ENCODE measurements around the gene ATP6V0A4.
"Not testable (repeated sequence)": the region's sequence is repeated elsewhere in the genome, so short reads cannot be mapped to it uniquely, and the experiment has no call there.

The ATP6V0A4 gene

DNA sequence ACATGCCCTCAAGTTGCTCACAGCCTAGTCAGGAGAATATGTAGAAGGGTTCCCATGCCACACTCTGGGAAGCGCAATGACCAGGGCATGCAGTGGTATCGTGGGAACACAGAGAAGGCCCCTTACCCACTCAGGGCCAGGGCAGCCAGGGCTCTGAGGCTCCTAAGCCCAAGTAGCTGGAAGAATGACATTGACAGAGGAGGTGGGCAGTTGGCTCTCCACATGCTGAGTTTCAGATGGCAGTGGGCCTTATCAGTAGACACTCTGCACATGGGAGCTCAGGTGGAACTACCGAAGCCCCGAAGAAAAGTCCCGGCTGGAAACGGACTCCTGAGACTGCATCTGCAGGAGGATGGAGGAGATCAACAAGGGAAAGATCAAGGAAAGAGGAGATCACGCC is 81.1 kb downstream of the ATP6V0A4 start:
- H3K9me3 ChIP-seq (ENCODE audit: control insufficient read depth, insufficient read depth, low read length), result no peaks in the 10 kb centered on the region
- no peak overlapping the region for H3K4me3 ChIP-seq (ENCODE audit: low read depth, low read length)
- H3K4me1 ChIP-seq (ENCODE audit: control insufficient read depth, insufficient read depth, low read length), result no peaks in the 10 kb centered on the region
- no peaks in the 10 kb centered on the region for H3K27me3 ChIP-seq (ENCODE audit: control insufficient read depth, insufficient read depth, low read length)
- no peaks in the 10 kb centered on the region for H3K36me3 ChIP-seq (ENCODE audit: control insufficient read depth, insufficient read depth, low read length)
- no peak overlapping the region for H3K9ac ChIP-seq (ENCODE audit: low read depth, low read length)

DNA sequence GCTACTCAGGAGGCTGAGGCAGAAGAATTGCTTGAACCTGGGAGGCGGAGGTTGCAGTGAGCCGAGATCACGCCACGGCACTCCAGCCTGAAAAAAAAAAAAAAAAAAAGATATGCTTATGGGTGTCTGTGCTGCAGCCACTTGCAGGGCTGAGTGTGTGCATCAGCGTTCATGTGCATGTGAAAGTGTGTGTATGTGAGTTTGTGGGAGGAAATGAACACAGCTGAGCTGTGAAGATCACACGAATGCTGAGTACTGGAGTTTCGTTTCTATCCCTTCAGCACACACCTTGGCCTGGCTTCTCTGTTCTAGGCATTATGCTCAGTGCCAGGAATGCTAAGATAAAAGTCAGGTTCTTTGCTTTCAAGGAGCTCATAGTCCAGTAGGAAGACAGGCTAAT is 84.8 kb downstream of the ATP6V0A4 start:
- Histone ChIP-seq H3K36me3 (ENCODE audit: control insufficient read depth, insufficient read depth, low read length) (no peaks in the 10 kb centered on the region), H3K9ac (ENCODE audit: low read depth, low read length) (no peak overlapping the region), H3K27me3 (ENCODE audit: control insufficient read depth, insufficient read depth, low read length) (no peaks in the 10 kb centered on the region), H3K9me3 (ENCODE audit: control insufficient read depth, insufficient read depth, low read length) (no peaks in the 10 kb centered on the region), H3K4me3 (ENCODE audit: low read depth, low read length) (no peak overlapping the region), H3K4me1 (ENCODE audit: control insufficient read depth, insufficient read depth, low read length) (no peaks in the 10 kb centered on the region)

DNA sequence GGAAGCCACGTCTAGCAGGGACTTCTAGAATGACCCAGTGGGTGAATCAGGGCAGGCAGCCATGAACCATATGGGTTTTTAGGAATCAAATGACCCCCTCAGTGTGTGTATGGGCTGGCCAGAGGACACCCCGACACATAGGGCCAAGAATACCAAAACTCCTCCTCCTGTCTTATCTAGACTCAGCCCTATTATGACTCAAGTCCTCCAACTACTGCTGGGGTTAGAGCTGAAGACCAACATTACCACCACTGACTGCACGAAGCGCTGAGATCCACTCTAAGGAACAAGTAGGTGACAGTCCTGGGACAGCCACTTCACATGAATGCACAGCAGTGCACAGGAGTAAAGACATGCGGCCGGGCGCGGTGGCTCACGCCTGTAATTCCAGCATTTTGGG is 85.3 kb downstream of the ATP6V0A4 start:
- no peak overlapping the region for H3K9ac ChIP-seq (ENCODE audit: low read depth, low read length)
- no peaks in the 10 kb centered on the region for H3K36me3 ChIP-seq (ENCODE audit: control insufficient read depth, insufficient read depth, low read length)
- H3K4me3 ChIP-seq (ENCODE audit: low read depth, low read length), result no peak overlapping the region
- H3K27me3 ChIP-seq (ENCODE audit: control insufficient read depth, insufficient read depth, low read length), result no peaks in the 10 kb centered on the region
- H3K9me3 ChIP-seq (ENCODE audit: control insufficient read depth, insufficient read depth, low read length), result no peaks in the 10 kb centered on the region
- H3K4me1 ChIP-seq (ENCODE audit: control insufficient read depth, insufficient read depth, low read length), result no peaks in the 10 kb centered on the region

DNA sequence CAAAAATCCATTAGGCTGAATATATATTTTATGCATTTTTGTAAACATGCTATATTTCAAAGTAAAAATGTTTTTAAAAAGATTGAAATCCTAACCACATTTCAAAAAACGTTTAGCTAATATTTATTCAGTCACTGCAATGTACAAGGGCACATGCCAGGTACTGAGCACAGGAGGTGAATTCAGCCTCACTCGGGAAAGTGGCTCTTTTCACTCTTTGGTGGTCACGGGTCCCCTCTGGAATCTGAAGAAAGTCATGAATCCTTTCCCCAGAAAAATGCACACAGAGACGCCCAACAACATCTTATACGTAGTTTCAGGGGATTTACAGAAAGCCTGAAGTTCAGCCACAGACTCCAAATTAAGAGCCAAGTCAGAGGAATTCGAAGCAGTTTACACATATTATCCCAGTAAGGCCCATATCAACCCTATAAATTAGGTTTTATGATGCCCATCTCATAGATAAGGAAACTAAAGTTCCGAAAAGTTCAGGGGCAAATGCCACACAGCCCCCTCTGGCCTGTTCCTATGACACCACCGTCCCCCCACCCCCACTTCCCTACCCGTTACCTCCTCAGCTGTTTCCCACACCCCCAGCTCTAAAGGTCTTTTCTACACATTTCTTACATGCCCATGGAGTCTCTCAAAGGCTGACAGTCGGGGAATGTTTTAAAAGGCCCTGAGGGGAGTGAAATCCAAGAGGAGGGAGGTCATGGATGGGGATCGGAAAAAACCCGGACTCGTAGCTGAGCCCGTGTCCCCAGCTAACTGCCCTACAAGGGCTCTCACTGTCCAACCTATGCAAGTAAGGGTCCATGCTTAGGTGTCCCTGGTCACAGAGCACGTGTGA is 87.2 kb downstream of the ATP6V0A4 start:
- Histone ChIP-seq H3K4me1 (ENCODE audit: control insufficient read depth, insufficient read depth, low read length) (no peaks in the 10 kb centered on the region), H3K9ac (ENCODE audit: low read depth, low read length) (no peak overlapping the region), H3K27me3 (ENCODE audit: control insufficient read depth, insufficient read depth, low read length) (no peaks in the 10 kb centered on the region), H3K4me3 (ENCODE audit: low read depth, low read length) (no peak overlapping the region), H3K36me3 (ENCODE audit: control insufficient read depth, insufficient read depth, low read length) (no peaks in the 10 kb centered on the region), H3K9me3 (ENCODE audit: control insufficient read depth, insufficient read depth, low read length) (no peaks in the 10 kb centered on the region)

DNA sequence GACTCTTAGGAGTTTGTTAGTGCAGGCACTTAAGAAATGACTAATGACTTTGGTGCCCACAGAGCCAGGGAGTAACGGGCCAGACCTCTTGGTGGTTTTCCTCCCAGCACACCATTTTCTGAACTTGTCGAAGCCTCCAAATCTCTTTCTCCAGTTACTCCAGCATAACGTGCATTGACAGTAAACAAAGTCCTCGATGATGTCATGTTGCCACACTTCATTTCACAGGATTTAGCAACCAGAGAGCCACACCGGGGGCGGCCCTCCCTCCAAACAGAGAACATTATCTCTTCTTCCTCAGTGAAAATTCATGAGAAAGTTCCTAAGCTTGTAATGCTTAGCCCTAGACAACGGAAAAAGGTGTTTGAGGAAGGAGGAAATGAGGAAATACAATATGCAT is 92.8 kb downstream of the ATP6V0A4 start:
- H3K9me3 ChIP-seq (ENCODE audit: control insufficient read depth, insufficient read depth, low read length), result no peaks in the 10 kb centered on the region
- H3K27me3 ChIP-seq (ENCODE audit: control insufficient read depth, insufficient read depth, low read length), result no peaks in the 10 kb centered on the region
- H3K4me1 ChIP-seq (ENCODE audit: control insufficient read depth, insufficient read depth, low read length), result no peaks in the 10 kb centered on the region
- H3K4me3 ChIP-seq (ENCODE audit: low read depth, low read length), result no peak overlapping the region
- no peak overlapping the region for H3K9ac ChIP-seq (ENCODE audit: low read depth, low read length)
- H3K36me3 ChIP-seq (ENCODE audit: control insufficient read depth, insufficient read depth, low read length), result no peaks in the 10 kb centered on the region

DNA sequence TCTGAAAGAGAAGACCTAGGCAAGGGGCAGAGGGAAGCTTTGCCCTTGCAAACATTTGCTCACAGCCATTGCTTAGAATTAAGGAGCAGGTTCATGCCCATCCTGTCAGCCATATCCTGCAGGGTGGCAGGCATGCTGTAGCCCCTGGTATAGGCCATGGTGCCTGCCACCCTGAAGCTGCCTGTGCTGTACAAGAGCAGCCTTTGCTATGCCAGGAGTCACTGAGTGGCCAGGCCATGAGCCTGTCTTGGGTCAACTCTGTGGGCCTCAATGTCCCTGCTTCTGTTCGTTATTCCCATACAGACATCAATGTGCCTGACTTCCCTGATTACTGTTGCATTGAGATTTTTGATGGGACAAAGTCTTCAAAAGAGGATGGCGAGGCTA is 96.5 kb downstream of the ATP6V0A4 start:
- no peaks in the 10 kb centered on the region for H3K27me3 ChIP-seq (ENCODE audit: control insufficient read depth, insufficient read depth, low read length)
- H3K36me3 ChIP-seq (ENCODE audit: control insufficient read depth, insufficient read depth, low read length), result no peaks in the 10 kb centered on the region
- H3K9ac ChIP-seq (ENCODE audit: low read depth, low read length), result no peak overlapping the region
- H3K9me3 ChIP-seq (ENCODE audit: control insufficient read depth, insufficient read depth, low read length), result no peaks in the 10 kb centered on the region
- H3K4me3 ChIP-seq (ENCODE audit: low read depth, low read length), result no peak overlapping the region
- H3K4me1 ChIP-seq (ENCODE audit: control insufficient read depth, insufficient read depth, low read length), result no peaks in the 10 kb centered on the region

DNA sequence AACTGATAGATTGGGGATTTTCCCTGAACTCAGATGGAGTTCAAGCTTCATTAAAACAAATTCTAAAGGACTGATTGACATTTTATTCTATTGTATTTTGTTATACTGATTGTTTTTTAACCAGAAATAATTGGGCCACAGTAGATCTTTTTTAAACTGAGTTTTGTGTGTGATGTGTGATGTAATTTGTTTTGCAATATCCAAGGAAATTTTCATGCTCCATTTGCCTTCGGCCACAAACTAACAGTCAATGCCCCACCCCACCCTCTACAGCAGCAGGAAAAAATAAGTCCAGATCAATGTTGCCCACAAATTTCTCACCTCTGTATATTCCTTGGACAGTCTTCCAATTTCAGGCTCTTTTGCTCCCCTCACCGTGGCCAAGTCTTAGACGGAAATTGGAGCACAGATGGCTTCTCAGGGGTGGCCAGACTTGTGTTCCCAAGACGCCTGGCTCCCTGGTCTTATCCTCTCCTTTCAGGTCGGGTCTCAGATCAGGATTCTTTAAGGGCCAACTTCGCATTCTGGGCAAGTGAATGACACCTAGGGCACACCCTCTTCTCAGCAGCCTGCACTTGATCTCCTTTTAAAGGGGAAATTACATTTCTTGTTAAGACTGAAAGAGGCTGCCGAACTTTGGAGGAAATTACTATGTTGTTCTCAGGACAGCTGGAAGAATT is 97.0 kb downstream of the ATP6V0A4 start, which contains the start of gene SVOPL:
SVOPL (minus strand) TSS at position 506 of the 680 bp plus-strand sequence. CDS start 22,317 bp downstream, outside the sequence.
- no peak within 1 kb of the TSS for H3K9ac ChIP-seq (ENCODE audit: low read depth, low read length)
- no peaks in the 10 kb centered on the region for H3K4me1 ChIP-seq (ENCODE audit: control insufficient read depth, insufficient read depth, low read length)
- no peaks in the 10 kb centered on the region for H3K27me3 ChIP-seq (ENCODE audit: control insufficient read depth, insufficient read depth, low read length)
- H3K4me3 ChIP-seq (ENCODE audit: low read depth, low read length), result no peak within 1 kb of the TSS
- no peaks in the 10 kb centered on the region for H3K9me3 ChIP-seq (ENCODE audit: control insufficient read depth, insufficient read depth, low read length)
- no peaks in the 10 kb centered on the region for H3K36me3 ChIP-seq (ENCODE audit: control insufficient read depth, insufficient read depth, low read length)

DNA sequence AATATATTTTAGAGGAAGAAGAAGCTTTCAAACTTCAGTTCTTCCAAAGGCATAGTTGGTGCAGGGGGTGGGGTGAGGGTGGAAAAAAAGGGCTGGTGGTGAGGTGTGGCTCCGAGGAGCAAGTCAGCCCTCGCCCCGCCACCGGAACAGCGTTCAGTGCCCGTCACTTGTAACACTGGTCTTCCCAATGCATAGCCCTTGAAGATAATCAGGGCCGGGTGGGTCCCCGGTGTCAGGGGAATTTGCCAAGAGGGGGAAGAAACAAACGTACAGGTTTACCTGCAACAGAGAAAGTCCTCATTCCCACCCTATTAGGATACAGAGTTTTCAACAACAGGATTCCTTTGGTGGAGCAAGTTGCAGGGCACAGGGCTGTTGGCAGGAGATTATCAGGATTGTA is 98.3 kb downstream of the ATP6V0A4 start:
- Histone ChIP-seq H3K9me3 (ENCODE audit: control insufficient read depth, insufficient read depth, low read length) (no peaks in the 10 kb centered on the region), H3K4me3 (ENCODE audit: low read depth, low read length) (no peak overlapping the region), H3K36me3 (ENCODE audit: control insufficient read depth, insufficient read depth, low read length) (no peaks in the 10 kb centered on the region), H3K4me1 (ENCODE audit: control insufficient read depth, insufficient read depth, low read length) (no peaks in the 10 kb centered on the region), H3K9ac (ENCODE audit: low read depth, low read length) (no peak overlapping the region), H3K27me3 (ENCODE audit: control insufficient read depth, insufficient read depth, low read length) (no peaks in the 10 kb centered on the region)

DNA sequence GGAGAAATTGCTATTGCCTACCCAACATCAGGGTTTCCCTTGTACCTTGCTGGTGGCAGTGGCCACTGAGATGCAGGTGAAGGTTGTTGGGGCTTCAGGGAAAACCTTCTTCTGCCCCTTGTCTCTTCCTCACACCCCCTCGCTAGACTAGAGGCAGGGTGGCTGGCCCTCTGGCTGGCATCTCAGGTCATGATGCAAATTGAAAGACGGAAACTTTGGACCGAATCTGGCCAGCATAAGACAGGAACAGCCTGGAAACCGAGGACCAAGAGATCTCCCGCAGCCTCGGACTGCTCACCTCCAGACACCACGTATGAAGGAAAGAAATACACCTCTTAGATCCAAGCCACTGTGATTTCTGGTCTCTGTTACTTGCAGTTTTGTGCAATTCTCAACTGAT is 99.7 kb downstream of the ATP6V0A4 start:
- Histone ChIP-seq H3K9me3 (ENCODE audit: control insufficient read depth, insufficient read depth, low read length) (no peaks in the 10 kb centered on the region), H3K4me3 (ENCODE audit: low read depth, low read length) (no peak overlapping the region), H3K27me3 (ENCODE audit: control insufficient read depth, insufficient read depth, low read length) (no peaks in the 10 kb centered on the region), H3K4me1 (ENCODE audit: control insufficient read depth, insufficient read depth, low read length) (no peaks in the 10 kb centered on the region), H3K36me3 (ENCODE audit: control insufficient read depth, insufficient read depth, low read length) (no peaks in the 10 kb centered on the region), H3K9ac (ENCODE audit: low read depth, low read length) (no peak overlapping the region)

DNA sequence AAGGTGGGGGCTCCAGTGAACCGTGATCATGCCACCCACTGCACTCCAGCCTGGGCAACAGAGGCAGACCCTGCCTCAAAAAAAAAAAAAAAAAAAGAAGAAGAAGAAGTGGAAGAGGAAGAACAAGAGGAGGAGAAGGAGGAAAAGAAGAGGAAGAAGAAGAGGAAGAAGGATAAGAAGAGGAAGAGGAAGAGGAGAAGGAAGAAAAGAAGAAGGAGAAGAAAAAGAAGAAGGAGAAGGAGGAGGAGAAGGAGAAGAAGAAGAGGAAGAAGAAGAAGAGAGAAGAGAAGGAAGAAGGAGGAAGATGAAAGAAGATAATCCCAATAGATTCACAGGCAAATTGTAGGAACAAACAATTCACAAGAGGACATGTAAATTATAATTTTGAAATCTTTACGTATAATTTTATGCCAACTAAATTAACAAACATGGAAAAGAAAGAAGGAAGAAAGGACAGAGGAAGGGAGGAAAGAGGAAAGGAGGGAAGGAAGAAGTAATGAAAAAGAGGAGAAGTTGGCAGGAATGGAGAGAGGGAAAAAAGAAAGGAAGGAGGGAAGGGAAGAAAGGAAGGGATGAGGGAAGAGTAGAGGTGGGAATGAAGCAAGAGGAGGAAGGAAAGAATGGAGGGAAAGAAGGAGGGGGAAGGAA is 100.3 kb downstream of the ATP6V0A4 start:
- H3K9me3 ChIP-seq (ENCODE audit: control insufficient read depth, insufficient read depth, low read length), result no peaks in the 10 kb centered on the region
- H3K36me3 ChIP-seq (ENCODE audit: control insufficient read depth, insufficient read depth, low read length), result no peaks in the 10 kb centered on the region
- no peak overlapping the region for H3K4me3 ChIP-seq (ENCODE audit: low read depth, low read length)
- H3K4me1 ChIP-seq (ENCODE audit: control insufficient read depth, insufficient read depth, low read length), result no peaks in the 10 kb centered on the region
- H3K9ac ChIP-seq (ENCODE audit: low read depth, low read length), result no peak overlapping the region
- H3K27me3 ChIP-seq (ENCODE audit: control insufficient read depth, insufficient read depth, low read length), result no peaks in the 10 kb centered on the region

DNA sequence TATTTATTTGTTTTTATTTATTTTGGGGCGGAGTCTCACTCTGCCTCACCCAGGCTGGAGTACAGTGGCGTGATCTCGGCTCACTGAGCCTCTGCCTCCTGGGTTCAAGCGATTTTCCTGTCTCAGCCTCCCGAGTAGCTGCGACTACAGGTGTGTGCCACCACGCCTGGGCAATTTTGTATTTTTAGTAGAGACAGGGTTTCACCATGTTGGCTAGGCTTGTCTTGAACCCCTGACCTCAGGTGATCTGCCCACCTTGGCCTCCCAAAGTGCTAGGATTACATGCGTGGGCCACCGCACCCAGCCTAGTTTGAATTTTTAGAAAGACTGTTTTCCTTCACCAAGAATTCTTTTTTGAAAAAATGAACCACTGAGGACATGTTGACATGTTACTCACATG is 102.2 kb downstream of the ATP6V0A4 start:
- H3K9me3 ChIP-seq (ENCODE audit: control insufficient read depth, insufficient read depth, low read length); H3K4me1 ChIP-seq (ENCODE audit: control insufficient read depth, insufficient read depth, low read length); H3K9ac ChIP-seq (ENCODE audit: low read depth, low read length); H3K36me3 ChIP-seq (ENCODE audit: control insufficient read depth, insufficient read depth, low read length); H3K4me3 ChIP-seq (ENCODE audit: low read depth, low read length); H3K27me3 ChIP-seq (ENCODE audit: control insufficient read depth, insufficient read depth, low read length): not testable (repeated sequence)

DNA sequence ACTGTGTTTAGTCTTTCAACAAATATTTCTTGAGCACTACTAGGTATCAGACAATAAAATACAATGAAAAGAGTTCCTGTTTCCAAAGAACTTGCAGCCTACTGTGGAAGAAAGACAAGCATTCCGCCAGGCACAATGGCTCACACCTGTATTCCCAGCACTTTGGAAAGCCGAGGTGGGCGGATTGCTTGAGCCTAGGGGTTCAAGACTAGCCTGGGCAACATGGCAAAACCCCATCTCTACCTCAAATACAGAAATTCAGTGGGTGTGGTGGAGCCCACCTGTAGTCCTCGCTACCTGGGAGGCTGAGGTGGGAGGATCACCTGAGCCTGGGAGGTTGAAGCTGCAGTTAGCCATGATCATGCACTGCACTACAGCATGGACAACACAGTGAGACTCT is 102.9 kb downstream of the ATP6V0A4 start:
- H3K9ac ChIP-seq (ENCODE audit: low read depth, low read length), result no peak overlapping the region
- H3K4me1 ChIP-seq (ENCODE audit: control insufficient read depth, insufficient read depth, low read length), result no peaks in the 10 kb centered on the region
- no peak overlapping the region for H3K4me3 ChIP-seq (ENCODE audit: low read depth, low read length)
- no peaks in the 10 kb centered on the region for H3K9me3 ChIP-seq (ENCODE audit: control insufficient read depth, insufficient read depth, low read length)
- no peaks in the 10 kb centered on the region for H3K27me3 ChIP-seq (ENCODE audit: control insufficient read depth, insufficient read depth, low read length)
- no peaks in the 10 kb centered on the region for H3K36me3 ChIP-seq (ENCODE audit: control insufficient read depth, insufficient read depth, low read length)
